GM19035 (cell line): ENCODE measurements around the gene TM9SF4.

ENCODE experiments used
- ATAC-seq: cut with Tn5 transposase; IDR thresholded peaks from one replicate; pipeline ENCODE4 v1.9.1; 2021; ENCODE audit not compliant: unreplicated experiment

The TM9SF4 gene

GRCh38 chr20:32109392-32110172 lies at the start of gene TM9SF4:
TSS of gene TM9SF4 (plus strand) at chr20:32109714. CDS start at chr20:32109741, 27 bp downstream.
- ATAC-seq, result peak; percentile 83

- ATAC-seq, result no peak
Observed at GRCh38 chr20:32062776-32063170, 46.7 kb upstream of the TM9SF4 start.

- no peak for ATAC-seq
Observed at GRCh38 chr20:32063695-32064094, 45.8 kb upstream of the TM9SF4 start.

GRCh38 chr20:32064667-32065066 lies 44.8 kb upstream of the TM9SF4 start:
- ATAC-seq, result no peak

GRCh38 chr20:32067234-32067821 lies 42.2 kb upstream of the TM9SF4 start:
- ATAC-seq, result no peak

- ATAC-seq, result no peak
Observed at GRCh38 chr20:32068174-32068573, 41.3 kb upstream of the TM9SF4 start.

- ATAC-seq, result no peak
Observed at GRCh38 chr20:32069711-32070110, 39.8 kb upstream of the TM9SF4 start.

- no peak for ATAC-seq
Observed at GRCh38 chr20:32070282-32070681, 39.2 kb upstream of the TM9SF4 start.

- ATAC-seq, result no peak
Observed at GRCh38 chr20:32070690-32071213, 38.8 kb upstream of the TM9SF4 start.

GRCh38 chr20:32071395-32072167 lies 37.9 kb upstream of the TM9SF4 start:
- ATAC-seq, result no peak

GRCh38 chr20:32072168-32072750 lies 37.3 kb upstream of the TM9SF4 start:
- ATAC-seq, result no peak

- ATAC-seq, result no peak
Observed at GRCh38 chr20:32075534-32075933, 34.0 kb upstream of the TM9SF4 start.

GRCh38 chr20:32077190-32077589 lies 32.3 kb upstream of the TM9SF4 start:
- no peak for ATAC-seq

GRCh38 chr20:32078322-32078721 lies 31.2 kb upstream of the TM9SF4 start:
- no peak for ATAC-seq

GRCh38 chr20:32078791-32079190 lies 30.7 kb upstream of the TM9SF4 start:
- no peak for ATAC-seq

GRCh38 chr20:32079655-32080109 lies 29.8 kb upstream of the TM9SF4 start:
- ATAC-seq, result no peak

- ATAC-seq, result no peak
Observed at GRCh38 chr20:32080783-32081182, 28.7 kb upstream of the TM9SF4 start.

- ATAC-seq, result no peak
Observed at GRCh38 chr20:32083469-32083868, 26.0 kb upstream of the TM9SF4 start.

GRCh38 chr20:32087070-32087469 lies 22.4 kb upstream of the TM9SF4 start:
- no peak for ATAC-seq

GRCh38 chr20:32088759-32089158 lies 20.8 kb upstream of the TM9SF4 start:
- ATAC-seq, result no peak
